Liver (tissue), 9 donors: ENCODE results near the gene TEX264. TPM values are rescaled to one million over a fixed set of nuclear protein-coding genes. Genes with fewer than 3 reads are reported as not detected.
A peak's percentile ranks its signal among the peaks of the same experiment; 100 is the strongest.

ENCODE experiments used
- DNase-seq: peaks from one replicate; pipeline ENCODE4 v3.0.0-alpha.2; 2017; ENCODE audit warnings: low spot score
- H3K27ac ChIP-seq, 2 donors: one replicate each; pipeline ENCODE4 v1.7.0; 2013; ENCODE audit warnings: inconsistent platforms in 2 of 2, low read length in 2 of 2, control low read depth in 1 of 2, low read depth in 1 of 2, mild to moderate bottlenecking in 1 of 2
- H3K27me3 ChIP-seq, 4 donors: one replicate each; pipeline versions ENCODE4 v1.6.1 to v1.7.0; 2013; ENCODE audit warnings: low read length in 3 of 4, inconsistent platforms in 1 of 4, mild to moderate bottlenecking in 1 of 4, moderate library complexity in 1 of 4; ENCODE audit not compliant: control insufficient read depth in 4 of 4, insufficient read depth in 4 of 4
- H3K36me3 ChIP-seq, 4 donors: one replicate each; pipeline versions ENCODE4 v1.6.1 to v1.7.0; 2013; ENCODE audit warnings: low read length in 3 of 4, mild to moderate bottlenecking in 3 of 4, low read depth in 1 of 4, moderate library complexity in 1 of 4; ENCODE audit not compliant: control insufficient read depth in 4 of 4, insufficient read depth in 3 of 4
- H3K4me1 ChIP-seq, 4 donors: one replicate each; pipeline versions ENCODE4 v1.6.1 to v1.7.0; 2013; ENCODE audit warnings: low read length in 3 of 4, mild to moderate bottlenecking in 3 of 4, moderate library complexity in 1 of 4; ENCODE audit not compliant: control insufficient read depth in 4 of 4, insufficient read depth in 4 of 4
- H3K4me3 ChIP-seq, 3 donors: one replicate each; pipeline versions ENCODE4 v1.6.1 to v1.7.0; 2013; ENCODE audit warnings: low read length in 3 of 3, control low read depth in 1 of 3, low read depth in 1 of 3, mild to moderate bottlenecking in 1 of 3
- H3K9ac ChIP-seq, 2 donors: one replicate each; pipeline ENCODE4 v1.7.0; 2013; ENCODE audit warnings: low read length in 2 of 2, mild to moderate bottlenecking in 2 of 2, moderate library complexity in 2 of 2, control low read depth in 1 of 2, low read depth in 1 of 2
- H3K9me3 ChIP-seq, 4 donors: one replicate each; pipeline versions ENCODE4 v1.6.1 to v1.7.0; 2013; ENCODE audit warnings: low read length in 3 of 4; ENCODE audit not compliant: control insufficient read depth in 4 of 4
- ATF3 ChIP-seq: IDR thresholded peaks from 2 replicates; pipeline ENCODE4 v1.6.1; 2016; ENCODE audit warnings: antibody characterized with exemption
- FOXA2 ChIP-seq: IDR thresholded peaks from 2 replicates; pipeline ENCODE4 v1.6.1; 2016; ENCODE audit warnings: antibody characterized with exemption
- GABPA ChIP-seq, 2 donors: IDR thresholded peaks in 1 of 2; conservative IDR thresholded peaks in 1 of 2; 2 replicates each; pipeline ENCODE4 v1.6.1; 2016; ENCODE audit warnings: antibody characterized with exemption in 2 of 2, mild to moderate bottlenecking in 1 of 2, moderate library complexity in 1 of 2
- HNF4A ChIP-seq, 2 donors: conservative IDR thresholded peaks; 2 replicates each; pipeline ENCODE4 v1.6.1; 2016; ENCODE audit warnings: antibody characterized with exemption in 2 of 2, mild to moderate bottlenecking in 2 of 2
- HNF4G ChIP-seq: IDR thresholded peaks from 2 replicates; pipeline ENCODE4 v1.6.1; 2016; ENCODE audit warnings: antibody characterized with exemption
- JUND ChIP-seq, 2 donors: IDR thresholded peaks; 2 replicates each; pipeline ENCODE4 v1.6.1; 2016; ENCODE audit warnings: antibody characterized with exemption in 2 of 2
- NR2F2 ChIP-seq: IDR thresholded peaks from 2 replicates; pipeline ENCODE4 v1.6.1; 2016; ENCODE audit warnings: antibody characterized with exemption
- RAD21 ChIP-seq, 2 donors: IDR thresholded peaks; 2 replicates each; pipeline ENCODE4 v1.6.1; 2016; ENCODE audit warnings: antibody characterized with exemption in 2 of 2, mild to moderate bottlenecking in 2 of 2
- REST ChIP-seq: IDR thresholded peaks from 2 replicates; pipeline ENCODE4 v1.6.1; 2016; ENCODE audit warnings: antibody characterized with exemption, mild to moderate bottlenecking
- SP1 ChIP-seq: IDR thresholded peaks from 2 replicates; pipeline ENCODE4 v1.6.1; 2018; ENCODE audit warnings: antibody characterized with exemption, mild to moderate bottlenecking
- TAF1 ChIP-seq: conservative IDR thresholded peaks from 2 replicates; pipeline ENCODE4 v1.6.1; 2016; ENCODE audit warnings: antibody characterized with exemption, mild to moderate bottlenecking
- YY1 ChIP-seq: IDR thresholded peaks from 2 replicates; pipeline ENCODE4 v1.6.1; 2016; ENCODE audit warnings: antibody characterized with exemption, mild to moderate bottlenecking
- WGBS: extraction: QIAGEN DNeasy Blood & Tissue Kit; methylation state at CpG from one replicate; pipeline ENCODE4 v1.1.7; 2013; 5-methylcytosine and 5-hydroxymethylcytosine counted together
- polyA plus RNA-seq, 2 donors: library from polyadenylated mRNA; stranded (reverse) in 1 of 2; unstranded in 1 of 2; fragments of 200-250 nt in 1 of 2; fragments of >200 nt in 1 of 2; fragmentation: Nextera tagmentation in 1 of 2; extraction: Ambion mirVana in 1 of 2; gene quantifications; one replicate each; pipeline versions ENCODE4 v1.2.1 to v1.2.3, GENCODE V29; 2013 to 2015
- total RNA-seq, 2 donors: library from RNA; depleted of rRNA; stranded (reverse); fragments of >200 nt; gene quantifications; one replicate each; pipeline ENCODE4 v1.2.3, GENCODE V29; 2014
- TF ChIP-seq, protein P1 (sequence below): IDR thresholded peaks from 2 replicates; pipeline ENCODE4 v1.6.1; 2016; ENCODE audit warnings: antibody characterized with exemption
- TF ChIP-seq, protein P2 (sequence below): IDR thresholded peaks from 2 replicates; pipeline ENCODE4 v1.6.1; 2016; ENCODE audit warnings: antibody characterized with exemption
- TF ChIP-seq, protein P3 (sequence below): fragments of 150-350 bp; IDR thresholded peaks from 2 replicates; pipeline ENCODE4 v1.5.1; 2017; ENCODE audit warnings: improper control_type of control experiment, low read depth, low read length; ENCODE audit not compliant: missing input control
- donor health status: healthy.
- donor health status: healthy.
- donor health status: healthy.
- donor health status: healthy.
- donor health status: healthy.

The TEX264 gene
- total and polyA plus RNA-seq, 4 donors: 21.2 to 48.4 (median 35.6) TPM

DNA sequence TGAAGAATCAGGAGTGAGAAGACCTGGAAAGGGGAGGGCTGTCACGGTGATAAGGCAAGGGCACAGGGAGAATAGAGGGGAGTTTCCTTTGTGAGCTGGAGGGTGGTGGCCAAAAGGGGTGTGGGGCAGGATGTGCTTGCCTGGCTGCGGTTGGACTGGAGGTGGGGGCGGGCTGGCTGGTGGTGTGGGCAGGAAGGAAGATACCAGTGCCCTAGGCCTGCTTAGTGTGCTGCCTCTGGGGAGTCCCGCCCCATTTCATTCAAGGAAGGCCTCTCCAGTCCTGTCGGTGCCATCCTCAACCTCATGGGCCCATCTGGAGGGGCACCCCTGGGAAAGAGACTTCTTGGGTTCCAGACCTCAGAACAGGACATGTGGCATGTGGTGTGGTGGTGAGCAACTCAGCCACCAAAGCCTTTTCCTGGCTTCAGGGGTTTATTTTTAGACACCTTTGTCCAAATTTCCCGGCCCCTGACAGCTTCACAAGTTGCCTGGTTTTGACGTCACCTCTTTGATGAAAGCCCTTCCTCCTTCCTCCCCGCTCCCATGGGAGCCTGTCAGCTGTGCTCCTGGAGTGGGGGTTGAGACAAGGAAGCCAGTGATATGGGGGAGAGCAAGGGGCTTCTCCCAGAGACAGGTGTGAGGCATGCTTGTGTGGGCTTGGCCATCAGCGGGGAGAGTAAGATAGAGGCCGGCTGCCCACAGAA, 15.6 kb downstream of the TEX264 start:
- Histone ChIP-seq H3K4me1 (peaks cover 2 to 7% (median 4%) of the 10 kb centered on the region in 4 donors), H3K27ac (peak overlapping the region in 1 of 2 donors; percentile 43), H3K36me3 (peaks cover 2 to 55% (median 20%) of the 10 kb centered on the region in 4 donors), H3K9me3 (no peaks in the 10 kb centered on the region), H3K4me3 (no peak overlapping the region), H3K9ac (no peak overlapping the region), H3K27me3 (no peaks in the 10 kb centered on the region)
- TF ChIP-seq REST: no peak
- TF ChIP-seq SP1: peak; percentile 10
- TF ChIP-seq HNF4A (conservative IDR thresholded peaks at IDR 0.05): no peak
- no peak for TF ChIP-seq YY1
- DNase-seq: no peak
- WGBS: 78% methylated on average over 10 of the region's 10 CpGs

- TF ChIP-seq SP1 (no peak), HNF4G (no peak), NR2F2 (no peak), ATF3 (no peak)
- TF ChIP-seq, protein P1, sequence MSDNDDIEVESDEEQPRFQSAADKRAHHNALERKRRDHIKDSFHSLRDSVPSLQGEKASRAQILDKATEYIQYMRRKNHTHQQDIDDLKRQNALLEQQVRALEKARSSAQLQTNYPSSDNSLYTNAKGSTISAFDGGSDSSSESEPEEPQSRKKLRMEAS: no peak
- H3K9ac ChIP-seq: no peak overlapping the region
- H3K9me3 ChIP-seq: no peaks in the 10 kb centered on the region
- DNase-seq: no peak
- H3K27me3 ChIP-seq: no peaks in the 10 kb centered on the region
- no peak overlapping the region for H3K27ac ChIP-seq
- no peak overlapping the region for H3K4me3 ChIP-seq
- H3K4me1 ChIP-seq: peaks cover 0 to 2% (median 0%) of the 10 kb centered on the region in 4 donors
- H3K36me3 ChIP-seq: peaks cover 2 to 65% (median 24%) of the 10 kb centered on the region in 4 donors
- WGBS: 93% methylated on average over 14 of the region's 14 CpGs
Measured at GRCh38 chr3:51687431-51688205, 16.6 kb downstream of the TEX264 start.

DNA sequence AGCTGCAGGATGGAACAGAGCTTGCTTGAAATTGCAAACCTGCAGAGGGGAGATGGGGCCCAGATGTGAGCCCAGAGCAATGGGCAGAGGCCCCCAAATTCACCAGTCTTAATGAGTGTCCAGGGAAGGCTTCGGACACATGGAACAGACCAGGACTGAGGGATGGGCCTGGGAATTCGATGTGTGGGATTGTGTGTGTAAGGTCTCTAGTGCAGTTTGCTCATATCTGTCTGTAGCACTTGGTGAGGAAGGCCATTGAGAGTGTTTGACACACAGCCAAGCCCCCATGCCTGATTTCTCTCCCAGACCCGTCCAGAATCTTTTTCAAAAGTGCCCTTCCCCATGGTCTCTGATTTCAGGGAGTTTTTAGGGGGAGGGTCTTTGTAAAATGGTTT, 17.2 kb downstream of the TEX264 start:
- Histone ChIP-seq H3K36me3 (peaks cover 2 to 71% (median 25%) of the 10 kb centered on the region in 4 donors), H3K9me3 (no peaks in the 10 kb centered on the region), H3K27me3 (no peaks in the 10 kb centered on the region), H3K4me3 (no peak overlapping the region), H3K4me1 (peaks cover 0 to 2% (median 0%) of the 10 kb centered on the region in 4 donors), H3K27ac (no peak overlapping the region), H3K9ac (no peak overlapping the region)
- DNase-seq: no peak
- TF ChIP-seq HNF4G (no peak), GABPA (IDR thresholded peaks at IDR 0.05 in 1 of 2, conservative IDR thresholded peaks at IDR 0.05 in 1 of 2) (no peak), ATF3 (no peak), TAF1 (no peak), RAD21 (IDR thresholded peaks at IDR 0.05) (no peak), JUND (IDR thresholded peaks at IDR 0.05) (no peak), FOXA2 (no peak)
- TF ChIP-seq, protein P2, sequence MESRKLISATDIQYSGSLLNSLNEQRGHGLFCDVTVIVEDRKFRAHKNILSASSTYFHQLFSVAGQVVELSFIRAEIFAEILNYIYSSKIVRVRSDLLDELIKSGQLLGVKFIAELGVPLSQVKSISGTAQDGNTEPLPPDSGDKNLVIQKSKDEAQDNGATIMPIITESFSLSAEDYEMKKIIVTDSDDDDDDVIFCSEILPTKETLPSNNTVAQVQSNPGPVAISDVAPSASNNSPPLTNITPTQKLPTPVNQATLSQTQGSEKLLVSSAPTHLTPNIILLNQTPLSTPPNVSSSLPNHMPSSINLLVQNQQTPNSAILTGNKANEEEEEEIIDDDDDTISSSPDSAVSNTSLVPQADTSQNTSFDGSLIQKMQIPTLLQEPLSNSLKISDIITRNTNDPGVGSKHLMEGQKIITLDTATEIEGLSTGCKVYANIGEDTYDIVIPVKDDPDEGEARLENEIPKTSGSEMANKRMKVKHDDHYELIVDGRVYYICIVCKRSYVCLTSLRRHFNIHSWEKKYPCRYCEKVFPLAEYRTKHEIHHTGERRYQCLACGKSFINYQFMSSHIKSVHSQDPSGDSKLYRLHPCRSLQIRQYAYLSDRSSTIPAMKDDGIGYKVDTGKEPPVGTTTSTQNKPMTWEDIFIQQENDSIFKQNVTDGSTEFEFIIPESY: no peak
- TF ChIP-seq, protein P1: no peak
- TF ChIP-seq, protein P3, sequence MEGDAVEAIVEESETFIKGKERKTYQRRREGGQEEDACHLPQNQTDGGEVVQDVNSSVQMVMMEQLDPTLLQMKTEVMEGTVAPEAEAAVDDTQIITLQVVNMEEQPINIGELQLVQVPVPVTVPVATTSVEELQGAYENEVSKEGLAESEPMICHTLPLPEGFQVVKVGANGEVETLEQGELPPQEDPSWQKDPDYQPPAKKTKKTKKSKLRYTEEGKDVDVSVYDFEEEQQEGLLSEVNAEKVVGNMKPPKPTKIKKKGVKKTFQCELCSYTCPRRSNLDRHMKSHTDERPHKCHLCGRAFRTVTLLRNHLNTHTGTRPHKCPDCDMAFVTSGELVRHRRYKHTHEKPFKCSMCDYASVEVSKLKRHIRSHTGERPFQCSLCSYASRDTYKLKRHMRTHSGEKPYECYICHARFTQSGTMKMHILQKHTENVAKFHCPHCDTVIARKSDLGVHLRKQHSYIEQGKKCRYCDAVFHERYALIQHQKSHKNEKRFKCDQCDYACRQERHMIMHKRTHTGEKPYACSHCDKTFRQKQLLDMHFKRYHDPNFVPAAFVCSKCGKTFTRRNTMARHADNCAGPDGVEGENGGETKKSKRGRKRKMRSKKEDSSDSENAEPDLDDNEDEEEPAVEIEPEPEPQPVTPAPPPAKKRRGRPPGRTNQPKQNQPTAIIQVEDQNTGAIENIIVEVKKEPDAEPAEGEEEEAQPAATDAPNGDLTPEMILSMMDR: no peak
- 91% methylated on average over 3 of the region's 3 CpGs for WGBS
